Ovary (tissue), 9 donors: Measurements from ENCODE around the gene TPST2. TPM values are rescaled to one million over a fixed set of nuclear protein-coding genes. Genes with fewer than 3 reads are reported as not detected.

Experiments
- DNase-seq, 5 donors: peaks; one replicate each; pipeline ENCODE4 v3.0.0-alpha.2; 2019 to 2020
- H3K27ac ChIP-seq, 2 donors: fragments of 200-600 bp; one replicate each; pipeline versions ENCODE4 v1.5.1 to v1.8.0; 2019 to 2022
- H3K27me3 ChIP-seq: fragments of 200-600 bp; one replicate; pipeline ENCODE4 v1.8.0; 2022
- H3K36me3 ChIP-seq: fragments of 200-600 bp; sonication (generic); one replicate; pipeline ENCODE4 v1.5.1; 2019
- H3K4me1 ChIP-seq: one replicate; pipeline ENCODE4 v1.8.1; 2013; ENCODE audit warnings: mild to moderate bottlenecking, moderate library complexity; ENCODE audit not compliant: insufficient read depth
- H3K4me3 ChIP-seq: fragments of 200-600 bp; sonication (generic); one replicate; pipeline ENCODE4 v1.5.1; 2017
- H3K9me3 ChIP-seq, 2 donors: fragments of 200-600 bp in 1 of 2; sonication (generic) in 1 of 2; one replicate each; pipeline versions ENCODE4 v1.5.1 to v1.8.1; 2013 to 2019; ENCODE audit warnings: mild to moderate bottlenecking in 1 of 2, moderate library complexity in 1 of 2
- EP300 ChIP-seq: sonication (generic); formaldehyde crosslinking; IDR thresholded peaks from one replicate; pipeline ENCODE4 v1.6.1; 2017; ENCODE audit warnings: antibody characterized with exemption
- POLR2A ChIP-seq: fragments of 450-650 bp; IDR thresholded peaks from one replicate; pipeline ENCODE4 v1.6.1; 2017; ENCODE audit warnings: antibody characterized with exemption, mild to moderate bottlenecking, moderate library complexity
- whole genome bisulfite sequencing, 3 donors: extraction: QIAGEN DNeasy Blood & Tissue Kit in 1 of 3; methylation state at CpG; one replicate each; pipeline versions ENCODE4 v1.1.5 to v1.1.7; 2013 to 2017; 5-methylcytosine and 5-hydroxymethylcytosine counted together
- intact Hi-C, 4 donors: fragments of 100-400 bp; cut with DNase I; formaldehyde crosslinking; loops; one replicate each; pipeline versions ENCODE4 v1.11.0 to v1.15.1; 2022 to 2023
- polyA plus RNA-seq, 2 donors: library from polyadenylated mRNA; stranded (reverse); fragments of 200-250 nt in 1 of 2; fragments of 350-450 nt in 1 of 2; fragmentation: Illumina TruSeq in 1 of 2; extraction: RNeasy Lipid Tissue Mini Kit (QIAGEN cat#74804) in 1 of 2; gene quantifications; one replicate each; pipeline ENCODE4 v1.2.3, GENCODE V29; 2013 to 2014
- total RNA-seq, 7 donors: library from RNA; depleted of rRNA in 2 of 7; stranded (reverse); fragments of >200 nt in 2 of 7; fragmentation: NEBNext Ultra II Directional in 3 of 7; extraction: Animal tissue kit (Norgen Biotek cat#: 25700) in 3 of 7; gene quantifications; one replicate each; pipeline versions ENCODE4 v1.1.0 to v1.2.4, GENCODE V29; 2016 to 2023
- TF ChIP-seq, protein P1 (sequence below), 3 donors: fragments of 450-650 bp in 2 of 3; fragments of 200-600 bp in 1 of 3; IDR thresholded peaks; one replicate each; pipeline versions ENCODE4 v1.5.1 to v1.8.0; 2016 to 2022; ENCODE audit warnings: antibody characterized with exemption in 3 of 3, mild to moderate bottlenecking in 1 of 3
- donor health status: DM: no; HTN: no; CAD: no; lungs with moderate emphysema.
- donor health status: DM: no; HTN: no; CAD: no.
- donor health status: Bipolar disorder and iron deficiency.
- donor health status: DM: yes; HTN: yes; CAD: no.
- donor health status: DM: no; HTN: no; CAD: no.
- donor health status: DM: yes; HTN: yes; CAD: no.

TPST2 gene
- total and polyA plus RNA-seq, 9 donors: 10.5 to 28.5 (median 15.0) TPM

DNA sequence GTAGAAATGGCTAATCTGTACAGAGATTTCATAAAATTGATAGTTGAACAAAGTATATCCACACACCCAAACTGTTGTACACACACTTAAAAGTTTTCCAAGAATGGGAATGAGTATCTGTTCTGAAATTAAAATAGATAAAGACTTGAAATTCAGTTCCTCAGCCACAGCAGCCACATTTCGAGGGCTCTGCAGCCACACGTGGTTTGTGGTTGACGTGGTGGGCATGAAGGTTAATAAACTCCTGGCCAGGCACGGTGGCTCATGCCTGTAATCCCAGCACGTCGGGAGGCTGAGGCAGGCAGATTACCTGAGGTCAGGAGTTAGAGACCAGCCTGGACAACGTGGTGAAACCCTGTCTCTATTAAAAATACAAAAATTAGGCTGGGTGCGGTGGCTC lies 24.0 kb downstream of the TPST2 start:
- Histone ChIP-seq H3K4me3 (no peak overlapping the region), H3K9me3 (no peaks in the 10 kb centered on the region), H3K27me3 (no peaks in the 10 kb centered on the region), H3K36me3 (no peaks in the 10 kb centered on the region), H3K4me1 (no peaks in the 10 kb centered on the region), H3K27ac (no peak overlapping the region)
- WGBS, 3 donors: 81 to 87% (median 83%) methylated on average over 8 of the region's 8 CpGs
- no peak for DNase-seq
- intact Hi-C loops: no loop called here
- TF ChIP-seq EP300 (no peak), POLR2A (no peak)
- TF ChIP-seq, protein P1, sequence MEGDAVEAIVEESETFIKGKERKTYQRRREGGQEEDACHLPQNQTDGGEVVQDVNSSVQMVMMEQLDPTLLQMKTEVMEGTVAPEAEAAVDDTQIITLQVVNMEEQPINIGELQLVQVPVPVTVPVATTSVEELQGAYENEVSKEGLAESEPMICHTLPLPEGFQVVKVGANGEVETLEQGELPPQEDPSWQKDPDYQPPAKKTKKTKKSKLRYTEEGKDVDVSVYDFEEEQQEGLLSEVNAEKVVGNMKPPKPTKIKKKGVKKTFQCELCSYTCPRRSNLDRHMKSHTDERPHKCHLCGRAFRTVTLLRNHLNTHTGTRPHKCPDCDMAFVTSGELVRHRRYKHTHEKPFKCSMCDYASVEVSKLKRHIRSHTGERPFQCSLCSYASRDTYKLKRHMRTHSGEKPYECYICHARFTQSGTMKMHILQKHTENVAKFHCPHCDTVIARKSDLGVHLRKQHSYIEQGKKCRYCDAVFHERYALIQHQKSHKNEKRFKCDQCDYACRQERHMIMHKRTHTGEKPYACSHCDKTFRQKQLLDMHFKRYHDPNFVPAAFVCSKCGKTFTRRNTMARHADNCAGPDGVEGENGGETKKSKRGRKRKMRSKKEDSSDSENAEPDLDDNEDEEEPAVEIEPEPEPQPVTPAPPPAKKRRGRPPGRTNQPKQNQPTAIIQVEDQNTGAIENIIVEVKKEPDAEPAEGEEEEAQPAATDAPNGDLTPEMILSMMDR (IDR thresholded peaks at IDR 0.05): no peak

DNA sequence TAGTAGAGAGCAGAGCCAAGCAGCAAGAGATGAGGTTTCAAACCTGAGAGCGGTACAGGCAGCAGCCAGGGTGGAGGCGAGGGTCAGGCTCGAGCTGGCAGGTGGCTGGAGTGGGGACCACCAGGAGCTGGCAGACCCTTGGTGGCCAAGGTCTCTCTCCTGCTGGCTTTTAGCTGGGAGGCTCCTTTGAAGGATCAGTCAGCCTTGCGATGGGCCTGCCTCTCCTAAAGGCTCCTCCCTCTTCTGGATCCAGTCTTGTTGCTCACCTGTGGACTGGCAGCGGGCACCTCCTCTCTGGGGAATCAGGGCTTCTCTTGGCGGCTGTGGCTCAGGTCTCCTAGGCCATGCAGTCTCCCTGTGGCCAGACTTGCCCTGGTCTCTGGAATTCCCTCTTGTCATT lies 24.8 kb downstream of the TPST2 start:
- 88 to 93% (median 90%) methylated on average over 6 of the region's 6 CpGs for WGBS, 3 donors
- no peaks in the 10 kb centered on the region for H3K4me1 ChIP-seq
- intact Hi-C loops: no loop called here

DNA sequence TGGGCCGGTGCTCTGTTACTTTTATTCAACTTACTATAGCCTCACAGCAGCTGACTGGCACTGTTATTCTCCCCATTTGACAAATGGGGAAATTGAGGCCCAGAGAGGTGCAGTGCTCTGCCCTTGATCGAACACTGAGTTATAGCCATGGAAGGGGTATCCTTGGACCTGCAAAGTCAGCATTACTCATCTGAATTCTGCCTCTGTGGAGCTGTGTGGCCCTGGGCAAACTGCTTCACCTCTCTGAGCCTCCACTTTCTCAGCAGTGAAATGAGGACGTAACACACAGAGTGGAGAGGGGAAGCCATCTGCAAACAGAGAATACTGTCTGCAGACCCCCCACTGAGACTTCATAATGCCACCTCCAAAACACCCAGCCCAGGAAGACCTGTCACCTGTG lies 25.3 kb downstream of the TPST2 start:
- WGBS, 3 donors: 95 to 97% (median 96%) methylated on average over 3 of the region's 3 CpGs
- no peak for DNase-seq
- Histone ChIP-seq H3K36me3 (no peaks in the 10 kb centered on the region), H3K4me3 (no peak overlapping the region), H3K4me1 (no peaks in the 10 kb centered on the region), H3K27ac (no peak overlapping the region), H3K9me3 (no peaks in the 10 kb centered on the region), H3K27me3 (no peaks in the 10 kb centered on the region)
- intact Hi-C loops: no loop called here
- TF ChIP-seq POLR2A (no peak), EP300 (no peak)
- TF ChIP-seq, protein P1 (IDR thresholded peaks at IDR 0.05): no peak

More for the DNA sequence above, 24.8 kb downstream of the TPST2 start:
- H3K9me3 ChIP-seq: no peaks in the 10 kb centered on the region
- H3K4me3 ChIP-seq: no peak overlapping the region
- H3K36me3 ChIP-seq: no peaks in the 10 kb centered on the region
- H3K27ac ChIP-seq: no peak overlapping the region
- H3K27me3 ChIP-seq: no peaks in the 10 kb centered on the region
- DNase-seq: no peak
- TF ChIP-seq EP300: no peak
- TF ChIP-seq POLR2A: no peak
- TF ChIP-seq, protein P1 (IDR thresholded peaks at IDR 0.05): no peak

DNA sequence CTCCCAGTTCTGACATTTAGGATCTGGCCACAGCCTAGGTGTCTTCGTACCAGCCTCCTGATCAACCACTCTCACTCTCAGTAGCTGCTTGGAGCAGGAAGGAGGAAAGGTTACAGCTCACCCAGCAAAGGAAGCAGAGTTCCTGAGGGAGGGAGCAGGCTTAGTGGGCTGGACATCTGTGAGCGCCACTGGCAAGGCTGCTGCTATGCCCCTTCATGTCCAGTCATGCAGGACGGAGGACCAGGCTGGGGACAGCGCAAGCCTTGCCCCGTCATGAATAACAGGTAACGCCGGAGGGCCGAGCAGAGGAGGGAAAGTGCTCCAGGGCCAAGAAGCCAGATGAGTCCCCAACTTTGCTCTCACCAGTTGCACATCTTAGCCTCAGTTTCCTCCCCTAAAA lies 25.8 kb downstream of the TPST2 start:
- no peak for DNase-seq
- 90 to 95% (median 95%) methylated on average over 8 of the region's 8 CpGs for WGBS, 3 donors
- TF ChIP-seq, protein P1 (IDR thresholded peaks at IDR 0.05): no peak
- TF ChIP-seq EP300: no peak
- no peaks in the 10 kb centered on the region for H3K4me1 ChIP-seq
- intact Hi-C loops: no loop called here
- no peak overlapping the region for H3K4me3 ChIP-seq
- H3K36me3 ChIP-seq: no peaks in the 10 kb centered on the region
- no peaks in the 10 kb centered on the region for H3K9me3 ChIP-seq
- H3K27ac ChIP-seq: no peak overlapping the region
- H3K27me3 ChIP-seq: no peaks in the 10 kb centered on the region

DNA sequence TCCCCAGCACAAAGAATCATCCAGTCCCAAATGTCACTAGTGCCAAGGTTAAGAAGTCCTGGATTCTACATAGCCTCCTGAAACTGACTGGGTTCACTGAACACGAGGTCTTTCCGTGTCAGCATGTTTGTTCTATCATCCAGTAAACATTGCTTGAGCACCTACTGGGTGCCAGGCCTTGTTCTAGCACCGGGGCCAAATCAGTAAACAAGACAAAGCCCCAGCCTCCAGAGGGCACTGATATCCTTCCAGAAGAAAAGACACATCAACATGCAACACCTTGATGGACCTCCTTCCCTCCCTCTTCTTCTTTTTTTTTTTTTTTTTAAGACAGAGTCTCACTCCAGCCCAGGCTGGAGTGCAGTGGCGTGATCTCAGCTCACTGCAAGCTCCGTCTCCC lies 26.9 kb downstream of the TPST2 start:
- Histone ChIP-seq H3K27ac (no peak overlapping the region), H3K4me1 (peaks cover 2% of the 10 kb centered on the region), H3K27me3 (no peaks in the 10 kb centered on the region), H3K36me3 (no peaks in the 10 kb centered on the region), H3K4me3 (no peak overlapping the region), H3K9me3 (no peaks in the 10 kb centered on the region)
- 77 to 84% (median 79%) methylated on average over 5 of the region's 5 CpGs for whole genome bisulfite sequencing, 3 donors
- TF ChIP-seq EP300 (no peak), POLR2A (no peak)
- intact Hi-C loops: no loop called here
- DNase-seq: no peak
